HL-60 (cell line): ENCODE results near the gene RAB8A.

ENCODE experiments used
- GABPA ChIP-seq: IDR thresholded peaks from 2 replicates; pipeline ENCODE4 v1.6.1; 2012; ENCODE audit warnings: low read depth
- POLR2AphosphoS5 ChIP-seq: IDR thresholded peaks from 2 replicates; pipeline ENCODE4 v1.6.1; 2012; ENCODE audit warnings: low read depth
- SPI1 ChIP-seq: IDR thresholded peaks from 2 replicates; pipeline ENCODE4 v1.6.1; 2012; ENCODE audit warnings: low read depth, mild to moderate bottlenecking, borderline replicate concordance
- TF ChIP-seq, protein P1 (sequence below): IDR thresholded peaks from one replicate; pipeline ENCODE4 v1.5.1; 2011; ENCODE audit warnings: low read length, control low read depth, inconsistent platforms; ENCODE audit not compliant: insufficient read depth
- TF ChIP-seq, protein P2 (sequence below): IDR thresholded peaks from 2 replicates; pipeline ENCODE4 v1.6.1; 2012; ENCODE audit warnings: low read depth; ENCODE audit not compliant: insufficient replicate concordance

DNA sequence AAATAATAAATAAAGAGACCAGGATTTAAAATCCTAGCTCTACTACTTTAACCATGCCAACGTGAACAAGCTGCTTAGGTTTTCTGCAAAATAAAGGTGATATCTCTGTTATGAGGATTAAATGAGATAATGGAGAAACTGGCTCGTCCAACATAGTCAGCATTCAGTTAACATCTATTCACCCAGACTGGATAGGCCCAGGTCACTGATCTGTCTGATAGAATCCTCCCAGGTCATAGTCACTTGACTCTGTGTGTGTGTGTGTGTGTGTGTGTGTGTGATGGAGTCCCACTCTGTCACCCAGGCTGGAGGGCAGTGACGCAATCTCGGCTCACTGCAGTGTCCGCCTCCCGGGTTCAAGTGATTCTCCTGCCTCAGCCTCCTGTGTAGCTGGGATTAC is 12.9 kb upstream of the RAB8A start:
- TF ChIP-seq POLR2AphosphoS5 (no peak), GABPA (no peak), SPI1 (no peak)
- TF ChIP-seq, protein P1, sequence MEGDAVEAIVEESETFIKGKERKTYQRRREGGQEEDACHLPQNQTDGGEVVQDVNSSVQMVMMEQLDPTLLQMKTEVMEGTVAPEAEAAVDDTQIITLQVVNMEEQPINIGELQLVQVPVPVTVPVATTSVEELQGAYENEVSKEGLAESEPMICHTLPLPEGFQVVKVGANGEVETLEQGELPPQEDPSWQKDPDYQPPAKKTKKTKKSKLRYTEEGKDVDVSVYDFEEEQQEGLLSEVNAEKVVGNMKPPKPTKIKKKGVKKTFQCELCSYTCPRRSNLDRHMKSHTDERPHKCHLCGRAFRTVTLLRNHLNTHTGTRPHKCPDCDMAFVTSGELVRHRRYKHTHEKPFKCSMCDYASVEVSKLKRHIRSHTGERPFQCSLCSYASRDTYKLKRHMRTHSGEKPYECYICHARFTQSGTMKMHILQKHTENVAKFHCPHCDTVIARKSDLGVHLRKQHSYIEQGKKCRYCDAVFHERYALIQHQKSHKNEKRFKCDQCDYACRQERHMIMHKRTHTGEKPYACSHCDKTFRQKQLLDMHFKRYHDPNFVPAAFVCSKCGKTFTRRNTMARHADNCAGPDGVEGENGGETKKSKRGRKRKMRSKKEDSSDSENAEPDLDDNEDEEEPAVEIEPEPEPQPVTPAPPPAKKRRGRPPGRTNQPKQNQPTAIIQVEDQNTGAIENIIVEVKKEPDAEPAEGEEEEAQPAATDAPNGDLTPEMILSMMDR, result no peak
- TF ChIP-seq, protein P2, sequence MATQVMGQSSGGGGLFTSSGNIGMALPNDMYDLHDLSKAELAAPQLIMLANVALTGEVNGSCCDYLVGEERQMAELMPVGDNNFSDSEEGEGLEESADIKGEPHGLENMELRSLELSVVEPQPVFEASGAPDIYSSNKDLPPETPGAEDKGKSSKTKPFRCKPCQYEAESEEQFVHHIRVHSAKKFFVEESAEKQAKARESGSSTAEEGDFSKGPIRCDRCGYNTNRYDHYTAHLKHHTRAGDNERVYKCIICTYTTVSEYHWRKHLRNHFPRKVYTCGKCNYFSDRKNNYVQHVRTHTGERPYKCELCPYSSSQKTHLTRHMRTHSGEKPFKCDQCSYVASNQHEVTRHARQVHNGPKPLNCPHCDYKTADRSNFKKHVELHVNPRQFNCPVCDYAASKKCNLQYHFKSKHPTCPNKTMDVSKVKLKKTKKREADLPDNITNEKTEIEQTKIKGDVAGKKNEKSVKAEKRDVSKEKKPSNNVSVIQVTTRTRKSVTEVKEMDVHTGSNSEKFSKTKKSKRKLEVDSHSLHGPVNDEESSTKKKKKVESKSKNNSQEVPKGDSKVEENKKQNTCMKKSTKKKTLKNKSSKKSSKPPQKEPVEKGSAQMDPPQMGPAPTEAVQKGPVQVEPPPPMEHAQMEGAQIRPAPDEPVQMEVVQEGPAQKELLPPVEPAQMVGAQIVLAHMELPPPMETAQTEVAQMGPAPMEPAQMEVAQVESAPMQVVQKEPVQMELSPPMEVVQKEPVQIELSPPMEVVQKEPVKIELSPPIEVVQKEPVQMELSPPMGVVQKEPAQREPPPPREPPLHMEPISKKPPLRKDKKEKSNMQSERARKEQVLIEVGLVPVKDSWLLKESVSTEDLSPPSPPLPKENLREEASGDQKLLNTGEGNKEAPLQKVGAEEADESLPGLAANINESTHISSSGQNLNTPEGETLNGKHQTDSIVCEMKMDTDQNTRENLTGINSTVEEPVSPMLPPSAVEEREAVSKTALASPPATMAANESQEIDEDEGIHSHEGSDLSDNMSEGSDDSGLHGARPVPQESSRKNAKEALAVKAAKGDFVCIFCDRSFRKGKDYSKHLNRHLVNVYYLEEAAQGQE, result no peak
